Loucy (cell line): Measurements from ENCODE around the gene CIDEB.
A peak's percentile ranks its signal among the peaks of the same experiment; 100 is the strongest.

ENCODE experiments used
- H2AFZ ChIP-seq: fragments of 200-600 bp; sonication (generic); 2 replicates; pipeline ENCODE4 v1.6.0; 2016; ENCODE audit warnings: antibody characterized with exemption, mild to moderate bottlenecking, low read length, moderate library complexity
- H3F3A ChIP-seq: fragments of 200-600 bp; 2 replicates; pipeline ENCODE4 v1.6.0; 2016; ENCODE audit warnings: antibody characterized with exemption, low read depth, mild to moderate bottlenecking
- H3K27me3 ChIP-seq: fragments of 200-600 bp; sonication (generic); 2 replicates; pipeline ENCODE4 v1.6.1; 2014; ENCODE audit warnings: low read length, mild to moderate bottlenecking; ENCODE audit not compliant: insufficient read depth, poor library complexity, severe bottlenecking
- H3K36me3 ChIP-seq: fragments of 200-600 bp; sonication (generic); 2 replicates; pipeline ENCODE4 v1.6.1; 2016; ENCODE audit warnings: low read length; ENCODE audit not compliant: insufficient read depth
- H3K4me1 ChIP-seq: fragments of 200-600 bp; sonication (generic); 2 replicates; pipeline ENCODE4 v1.5.1; 2014; ENCODE audit warnings: low read length, mild to moderate bottlenecking; ENCODE audit not compliant: insufficient read depth, poor library complexity, severe bottlenecking
- H3K4me2 ChIP-seq: fragments of 200-600 bp; sonication (generic); 2 replicates; pipeline ENCODE4 v1.6.0; 2014; ENCODE audit warnings: antibody characterized with exemption, low read length, low read depth, mild to moderate bottlenecking; ENCODE audit not compliant: poor library complexity, severe bottlenecking
- H3K4me3 ChIP-seq: fragments of 200-600 bp; sonication (generic); 2 replicates; pipeline ENCODE4 v1.5.1; 2014; ENCODE audit warnings: low read length, mild to moderate bottlenecking, mixed read lengths; ENCODE audit not compliant: poor library complexity, severe bottlenecking
- H3K79me2 ChIP-seq: fragments of 200-600 bp; sonication (generic); 2 replicates; pipeline ENCODE4 v1.6.1; 2014; ENCODE audit warnings: low read length; ENCODE audit not compliant: insufficient read depth
- H3K9ac ChIP-seq: fragments of 200-600 bp; sonication (generic); 2 replicates; pipeline ENCODE4 v1.6.0; 2014; ENCODE audit warnings: mild to moderate bottlenecking, low read depth, low read length, moderate library complexity; ENCODE audit not compliant: poor library complexity, severe bottlenecking
- H3K9me2 ChIP-seq: fragments of 200-600 bp; sonication (generic); replicated peaks from 2 replicates; pipeline ENCODE4 v1.6.1; 2016; ENCODE audit warnings: low read depth, low read length, mixed read lengths
- H3K9me3 ChIP-seq: fragments of 200-600 bp; sonication (generic); 2 replicates; pipeline ENCODE4 v1.6.1; 2014; ENCODE audit warnings: mild to moderate bottlenecking, antibody characterized with exemption, low read length, low read depth; ENCODE audit not compliant: insufficient read depth
- H4K20me1 ChIP-seq: fragments of 200-600 bp; sonication (generic); 2 replicates; pipeline ENCODE4 v1.6.0; 2014; ENCODE audit warnings: antibody characterized with exemption, low read length, mild to moderate bottlenecking; ENCODE audit not compliant: insufficient read depth, poor library complexity, severe bottlenecking
- EZH2phosphoT487 ChIP-seq: fragments of 200-600 bp; IDR thresholded peaks from 2 replicates; pipeline ENCODE4 v1.6.1; 2018; ENCODE audit warnings: antibody characterized with exemption, mild to moderate bottlenecking, moderate library complexity, borderline replicate concordance
- TF ChIP-seq, protein P1 (sequence below): fragments of 200-600 bp; sonication (generic); conservative IDR thresholded peaks from 2 replicates; pipeline ENCODE4 v1.5.1; 2014; ENCODE audit warnings: mild to moderate bottlenecking, antibody characterized with exemption, low read length

The CIDEB gene

DNA sequence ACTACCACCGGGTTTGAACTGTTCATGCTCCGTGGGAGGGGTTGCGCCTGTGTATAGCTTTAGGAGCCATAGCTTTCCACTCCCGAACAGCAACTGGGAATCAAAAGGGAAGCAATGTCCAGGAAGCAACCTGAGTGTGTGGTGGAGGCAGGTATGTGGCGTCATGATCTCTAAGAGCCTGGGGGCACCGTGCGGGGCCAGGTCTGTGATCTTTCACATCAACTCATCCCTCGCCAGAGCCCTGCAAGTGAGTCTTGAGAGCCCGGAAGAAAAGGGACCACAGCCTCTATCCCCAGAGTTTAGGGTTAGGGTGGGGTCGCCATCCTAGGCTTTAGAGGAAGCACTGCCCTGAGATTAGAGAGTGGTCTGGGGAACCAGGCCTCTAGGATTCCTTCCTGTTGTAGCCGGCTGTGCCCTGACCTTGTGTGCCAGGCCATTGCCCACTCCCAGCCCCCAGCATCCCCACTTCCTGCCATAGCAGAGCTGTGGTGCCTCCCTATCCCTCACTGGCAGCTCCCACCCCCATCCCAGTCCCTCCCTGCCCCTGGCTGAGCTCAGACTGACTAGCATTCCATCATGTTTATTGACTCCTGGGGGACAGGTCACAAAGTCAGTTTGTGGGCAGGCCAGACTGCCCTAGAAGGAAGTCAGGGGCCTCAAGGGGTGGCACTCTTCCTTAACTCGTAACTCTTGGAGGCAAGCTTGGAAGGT lies 27.8 kb upstream of the CIDEB start:
- Histone ChIP-seq H3K36me3 (no peaks in the 10 kb centered on the region), H3K27me3 (no peaks in the 10 kb centered on the region), H3K79me2 (peaks cover 6% of the 10 kb centered on the region; the same call in 1 of the 2 replicates), H3K9me2 (no peaks in the 10 kb centered on the region), H4K20me1 (no peaks in the 10 kb centered on the region), H3K4me2 (peak overlapping the region; percentile 72), H3K9ac (peak overlapping the region; percentile 69), H3K4me3 (peak overlapping the region; percentile 50), H3F3A (no peaks in the 10 kb centered on the region), H2AFZ (peak overlapping the region; percentile 19; the same call in 1 of the 2 replicates), H3K9me3 (no peaks in the 10 kb centered on the region), H3K4me1 (peaks cover 57% of the 10 kb centered on the region)
- TF ChIP-seq, protein P1, sequence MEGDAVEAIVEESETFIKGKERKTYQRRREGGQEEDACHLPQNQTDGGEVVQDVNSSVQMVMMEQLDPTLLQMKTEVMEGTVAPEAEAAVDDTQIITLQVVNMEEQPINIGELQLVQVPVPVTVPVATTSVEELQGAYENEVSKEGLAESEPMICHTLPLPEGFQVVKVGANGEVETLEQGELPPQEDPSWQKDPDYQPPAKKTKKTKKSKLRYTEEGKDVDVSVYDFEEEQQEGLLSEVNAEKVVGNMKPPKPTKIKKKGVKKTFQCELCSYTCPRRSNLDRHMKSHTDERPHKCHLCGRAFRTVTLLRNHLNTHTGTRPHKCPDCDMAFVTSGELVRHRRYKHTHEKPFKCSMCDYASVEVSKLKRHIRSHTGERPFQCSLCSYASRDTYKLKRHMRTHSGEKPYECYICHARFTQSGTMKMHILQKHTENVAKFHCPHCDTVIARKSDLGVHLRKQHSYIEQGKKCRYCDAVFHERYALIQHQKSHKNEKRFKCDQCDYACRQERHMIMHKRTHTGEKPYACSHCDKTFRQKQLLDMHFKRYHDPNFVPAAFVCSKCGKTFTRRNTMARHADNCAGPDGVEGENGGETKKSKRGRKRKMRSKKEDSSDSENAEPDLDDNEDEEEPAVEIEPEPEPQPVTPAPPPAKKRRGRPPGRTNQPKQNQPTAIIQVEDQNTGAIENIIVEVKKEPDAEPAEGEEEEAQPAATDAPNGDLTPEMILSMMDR, result no peak
- no peak for TF ChIP-seq EZH2phosphoT487

DNA sequence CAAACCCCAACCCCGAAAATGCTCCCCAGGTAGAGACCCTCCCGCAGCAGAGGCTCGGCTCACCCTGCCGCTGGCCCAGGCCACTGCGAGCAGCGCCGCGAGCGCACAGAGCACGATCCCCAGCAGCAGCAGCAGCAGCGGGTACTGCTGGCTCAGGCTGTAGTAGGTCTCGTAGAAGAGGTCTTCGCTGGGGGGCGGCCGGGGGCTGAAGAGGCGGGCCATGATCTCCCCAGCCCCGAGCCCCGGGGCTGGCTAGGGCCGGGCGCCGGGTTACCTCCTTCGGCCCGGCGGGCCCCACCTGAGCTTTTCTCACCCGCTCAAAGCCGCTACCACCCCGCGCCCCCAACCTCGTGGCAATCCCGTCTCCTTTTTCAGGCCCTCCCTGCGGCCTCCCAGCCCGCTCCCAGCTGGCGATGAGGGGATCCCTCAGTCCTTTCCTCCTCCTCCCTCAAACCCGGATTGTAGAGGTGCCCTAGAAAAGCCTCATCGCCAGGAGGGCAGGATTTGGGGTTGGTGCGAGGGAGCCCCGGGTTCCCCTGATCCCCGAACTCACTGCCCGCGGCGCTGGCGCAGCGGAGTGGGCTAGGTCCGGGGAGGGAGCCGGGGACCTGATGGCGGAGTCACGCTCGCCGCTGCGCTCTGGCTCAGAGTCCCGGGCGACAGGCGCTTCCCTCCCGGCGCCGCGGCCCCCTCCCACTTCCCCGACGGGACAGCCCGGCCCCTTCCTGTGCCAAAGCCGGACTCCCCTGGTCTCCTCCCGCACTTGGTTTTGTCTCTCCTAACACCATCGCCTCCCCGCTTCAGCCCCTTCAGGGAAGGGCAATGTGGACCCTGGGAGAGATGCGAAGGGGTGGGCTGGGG lies 26.9 kb upstream of the CIDEB start, which contains the start of gene ADCY4:
Gene ADCY4 (minus strand): TSS at position 641 of the 861 bp plus-strand sequence. CDS start 419 bp downstream, at position 222.
- Histone ChIP-seq H3K4me3 (peak within 1 kb of the TSS; percentile 67), H3K9ac (peak within 1 kb of the TSS; percentile 69), H3K27me3 (no peaks in the 10 kb centered on the region), H3K36me3 (no peaks in the 10 kb centered on the region), H3K4me2 (peak within 1 kb of the TSS; percentile 78), H4K20me1 (no peaks in the 10 kb centered on the region), H3K4me1 (peaks cover 57% of the 10 kb centered on the region), H3K9me2 (no peaks in the 10 kb centered on the region), H3K79me2 (peaks cover 6% of the 10 kb centered on the region; the same call in 1 of the 2 replicates), H2AFZ (peak within 1 kb of the TSS; percentile 47; the same call in 1 of the 2 replicates), H3K9me3 (no peaks in the 10 kb centered on the region), H3F3A (no peaks in the 10 kb centered on the region)
- no peak for TF ChIP-seq EZH2phosphoT487
- TF ChIP-seq, protein P1, result no peak

DNA sequence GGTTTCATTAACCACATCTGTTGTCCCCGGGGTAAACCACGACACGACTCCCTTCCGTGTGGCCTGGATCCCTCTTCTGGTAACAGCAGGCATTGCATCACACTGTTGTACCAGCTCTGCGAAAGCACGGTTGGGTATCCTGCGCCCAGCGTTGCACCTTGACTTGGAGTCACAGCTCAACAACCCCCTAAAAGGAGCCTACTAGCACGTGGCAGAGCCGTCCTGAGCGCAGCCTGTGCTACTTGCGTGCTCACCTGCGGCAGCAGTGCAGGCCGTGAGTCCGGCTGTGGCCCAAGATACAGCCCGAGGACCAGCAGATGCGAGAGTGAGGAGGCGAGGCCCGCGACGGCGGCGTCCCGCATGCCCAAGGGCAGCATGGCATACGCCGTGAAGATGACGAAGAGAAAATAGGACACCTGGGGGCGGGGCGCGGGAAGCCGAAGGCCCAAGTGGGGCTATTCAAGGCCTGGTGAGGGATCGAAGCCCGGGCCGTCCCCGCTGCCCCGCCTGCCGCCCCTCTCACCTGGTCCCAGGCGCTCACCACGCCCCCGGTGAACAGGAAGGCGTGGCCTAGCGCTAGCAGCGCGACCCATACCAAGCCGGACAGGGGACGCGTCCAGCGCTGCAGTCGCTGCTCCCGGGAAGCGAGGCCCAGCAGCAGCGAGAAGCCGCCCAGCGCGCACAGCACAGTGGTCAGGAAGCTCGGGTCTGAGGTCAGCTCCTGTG lies 24.7 kb upstream of the CIDEB start:
- Histone ChIP-seq H3K4me1 (peaks cover 53% of the 10 kb centered on the region), H3K9ac (no peak overlapping the region), H3K9me2 (no peaks in the 10 kb centered on the region), H3K4me2 (peak overlapping the region; percentile 32), H3K79me2 (no peaks in the 10 kb centered on the region), H3K4me3 (no peak overlapping the region), H3F3A (0 out of 2 replicates have a peak, but pooled peaks cover under 1% of the 10 kb centered on the region), H3K36me3 (no peaks in the 10 kb centered on the region), H4K20me1 (no peaks in the 10 kb centered on the region), H2AFZ (no peak overlapping the region), H3K27me3 (no peaks in the 10 kb centered on the region), H3K9me3 (no peaks in the 10 kb centered on the region)
- TF ChIP-seq, protein P1, result peak; percentile 80
- TF ChIP-seq EZH2phosphoT487, result no peak
